GM12878 (cell line): ENCODE measurements around the gene NANOS2. TPM values are rescaled to one million over a fixed set of nuclear protein-coding genes. Genes with fewer than 3 reads are reported as not detected.

ENCODE experiments used
- ATF7 ChIP-seq: fragments of 450-650 bp; IDR thresholded peaks from 2 replicates; pipeline ENCODE4 v1.6.1; 2016; ENCODE audit warnings: low read depth, mild to moderate bottlenecking
- BACH1 ChIP-seq: fragments of 450-650 bp; IDR thresholded peaks from 2 replicates; pipeline ENCODE4 v1.6.1; 2017; ENCODE audit warnings: mild to moderate bottlenecking, borderline replicate concordance
- CREB1 ChIP-seq: IDR thresholded peaks from 2 replicates; pipeline ENCODE4 v1.6.1; 2012; ENCODE audit warnings: low read depth, mild to moderate bottlenecking, inconsistent platforms
- CREM ChIP-seq: IDR thresholded peaks from 2 replicates; pipeline ENCODE4 v1.6.1; 2014; ENCODE audit warnings: antibody characterized with exemption, low read depth
- DPF2 ChIP-seq: fragments of 450-650 bp; IDR thresholded peaks from 2 replicates; pipeline ENCODE4 v1.6.1; 2017; ENCODE audit warnings: mild to moderate bottlenecking
- EP300 ChIP-seq, 2 experiments: fragments of 150-350 bp in 1 of 2; IDR thresholded peaks; 2 replicates each; pipeline ENCODE4 v1.6.1; 2011 to 2012; ENCODE audit warnings: low read depth in 2 of 2, low read length in 2 of 2, borderline replicate concordance in 1 of 2, improper control_type of control experiment in 1 of 2, inconsistent platforms in 1 of 2; ENCODE audit not compliant: control insufficient read depth in 1 of 2
- FOXK2 ChIP-seq: fragments of 450-650 bp; IDR thresholded peaks from 2 replicates; pipeline ENCODE4 v1.6.1; 2017; ENCODE audit warnings: mild to moderate bottlenecking, moderate library complexity
- HDAC6 ChIP-seq: fragments of 200-600 bp; sonication (generic); IDR thresholded peaks from one replicate; pipeline ENCODE4 v1.8.0; 2017; ENCODE audit warnings: antibody characterized with exemption; ENCODE audit not compliant: unreplicated experiment
- IKZF1 ChIP-seq: fragments of 450-650 bp; conservative IDR thresholded peaks from 2 replicates; pipeline ENCODE4 v1.6.1; 2017; ENCODE audit warnings: antibody characterized with exemption, mild to moderate bottlenecking
- KDM1A ChIP-seq: fragments of 200-600 bp; sonication (generic); IDR thresholded peaks from 2 replicates; pipeline ENCODE4 v1.6.1; 2016; ENCODE audit warnings: borderline replicate concordance
- MXI1 ChIP-seq: fragments of 150-350 bp; IDR thresholded peaks from 2 replicates; pipeline ENCODE4 v1.6.1; 2011; ENCODE audit warnings: low read depth, mild to moderate bottlenecking, inconsistent platforms, low read length, improper control_type of control experiment
- NR2F1 ChIP-seq: fragments of 450-650 bp; conservative IDR thresholded peaks from 2 replicates; pipeline ENCODE4 v1.6.1; 2017; ENCODE audit warnings: mild to moderate bottlenecking
- POLR2AphosphoS5 ChIP-seq: IDR thresholded peaks from 2 replicates; pipeline ENCODE4 v1.6.1; 2011; ENCODE audit warnings: mild to moderate bottlenecking, low read length, inconsistent platforms
- RAD51 ChIP-seq: fragments of 450-650 bp; IDR thresholded peaks from 2 replicates; pipeline ENCODE4 v1.6.1; 2016; ENCODE audit warnings: moderate library complexity, mild to moderate bottlenecking, inconsistent platforms
- SMAD1 ChIP-seq: fragments of 450-650 bp; IDR thresholded peaks from 2 replicates; pipeline ENCODE4 v1.6.1; 2018; ENCODE audit warnings: mild to moderate bottlenecking, low read depth; ENCODE audit not compliant: partially characterized antibody
- SMARCA5 ChIP-seq: fragments of 450-650 bp; IDR thresholded peaks from 2 replicates; pipeline ENCODE4 v1.6.1; 2017; ENCODE audit warnings: mild to moderate bottlenecking
- SP1 ChIP-seq: IDR thresholded peaks from one replicate; pipeline ENCODE4 v1.6.1; 2011; ENCODE audit warnings: low read depth, low read length
- SRF ChIP-seq, 2 experiments: IDR thresholded peaks; 2 replicates each; pipeline ENCODE4 v1.6.1; 2011; ENCODE audit warnings: low read depth in 2 of 2, low read length in 2 of 2, mild to moderate bottlenecking in 1 of 2, moderate library complexity in 1 of 2
- STAT1 ChIP-seq: fragments of 450-650 bp; conservative IDR thresholded peaks from 2 replicates; pipeline ENCODE4 v1.6.1; 2014; ENCODE audit warnings: antibody characterized with exemption, mild to moderate bottlenecking
- TAF1 ChIP-seq: IDR thresholded peaks from 2 replicates; pipeline ENCODE4 v1.6.1; 2011; ENCODE audit warnings: mild to moderate bottlenecking, low read depth, low read length, borderline replicate concordance
- TARDBP ChIP-seq: IDR thresholded peaks from 2 replicates; pipeline ENCODE4 v1.6.1; 2016; ENCODE audit warnings: borderline replicate concordance
- TBL1XR1 ChIP-seq: IDR thresholded peaks from 2 replicates; pipeline ENCODE4 v1.6.1; 2012; ENCODE audit warnings: low read depth, low read length, improper control_type of control experiment
- TCF7 ChIP-seq: IDR thresholded peaks from 2 replicates; pipeline ENCODE4 v1.6.1; 2014; ENCODE audit warnings: antibody characterized with exemption, borderline replicate concordance
- ZNF217 ChIP-seq: fragments of 450-650 bp; IDR thresholded peaks from 2 replicates; pipeline ENCODE4 v1.6.1; 2017; ENCODE audit warnings: antibody characterized with exemption, mild to moderate bottlenecking
- polyA plus RNA-seq, 11 experiments: library from polyadenylated mRNA; depleted of rRNA in 4 of 11; unstranded in 6 of 11; stranded (reverse) in 5 of 11; fragments of >200 nt; fragmentation: Nextera tagmentation in 4 of 11; fragmentation: Illumina TruSeq in 1 of 11; extraction: Ambion mirVana in 4 of 11; extraction: Trizol in 1 of 11; gene quantifications; 1 replicate in 1 of 11; 2 replicates in 10 of 11; pipeline versions ENCODE4 v1.2.1 to v1.2.3, GENCODE V29; 2011 to 2016; ENCODE audit warnings: inconsistent platforms in 2 of 11, missing spikeins in 2 of 11, low read depth in 1 of 11
- total RNA-seq, 4 experiments: library from RNA; depleted of rRNA in 3 of 4; stranded (reverse); fragments of >200 nt in 3 of 4; fragmentation: Illumina TruSeq in 1 of 4; extraction: Trizol in 1 of 4; gene quantifications; 2 replicates each; pipeline versions ENCODE4 v1.2.1 to v1.2.3, GENCODE V29; 2013 to 2021
- TF ChIP-seq, protein P1 (sequence below), 3 experiments: IDR thresholded peaks in 2 of 3; conservative IDR thresholded peaks in 1 of 3; 2 replicates each; pipeline ENCODE4 v1.5.1; 2011; ENCODE audit warnings: low read depth in 3 of 3, low read length in 3 of 3, mild to moderate bottlenecking in 3 of 3, control low read depth in 2 of 3, moderate library complexity in 2 of 3, inconsistent platforms in 1 of 3, mixed read lengths in 1 of 3; ENCODE audit not compliant: control insufficient read depth in 2 of 3, insufficient read depth in 1 of 3; ENCODE audit errors: extremely low read depth in 1 of 3
- TF ChIP-seq, protein P2 (sequence below): fragments of 450-650 bp; IDR thresholded peaks from 2 replicates; pipeline ENCODE4 v1.6.1; 2017; ENCODE audit warnings: mild to moderate bottlenecking
- TF ChIP-seq, protein P3 (sequence below): fragments of 450-650 bp; IDR thresholded peaks from 2 replicates; pipeline ENCODE4 v1.6.1; 2016; ENCODE audit warnings: mild to moderate bottlenecking

The NANOS2 gene
- total and polyA plus RNA-seq, 10 of the 15 experiments (the other 5 are each of a cell fraction or from before 2014, with no cell fraction given): not detected

DNA sequence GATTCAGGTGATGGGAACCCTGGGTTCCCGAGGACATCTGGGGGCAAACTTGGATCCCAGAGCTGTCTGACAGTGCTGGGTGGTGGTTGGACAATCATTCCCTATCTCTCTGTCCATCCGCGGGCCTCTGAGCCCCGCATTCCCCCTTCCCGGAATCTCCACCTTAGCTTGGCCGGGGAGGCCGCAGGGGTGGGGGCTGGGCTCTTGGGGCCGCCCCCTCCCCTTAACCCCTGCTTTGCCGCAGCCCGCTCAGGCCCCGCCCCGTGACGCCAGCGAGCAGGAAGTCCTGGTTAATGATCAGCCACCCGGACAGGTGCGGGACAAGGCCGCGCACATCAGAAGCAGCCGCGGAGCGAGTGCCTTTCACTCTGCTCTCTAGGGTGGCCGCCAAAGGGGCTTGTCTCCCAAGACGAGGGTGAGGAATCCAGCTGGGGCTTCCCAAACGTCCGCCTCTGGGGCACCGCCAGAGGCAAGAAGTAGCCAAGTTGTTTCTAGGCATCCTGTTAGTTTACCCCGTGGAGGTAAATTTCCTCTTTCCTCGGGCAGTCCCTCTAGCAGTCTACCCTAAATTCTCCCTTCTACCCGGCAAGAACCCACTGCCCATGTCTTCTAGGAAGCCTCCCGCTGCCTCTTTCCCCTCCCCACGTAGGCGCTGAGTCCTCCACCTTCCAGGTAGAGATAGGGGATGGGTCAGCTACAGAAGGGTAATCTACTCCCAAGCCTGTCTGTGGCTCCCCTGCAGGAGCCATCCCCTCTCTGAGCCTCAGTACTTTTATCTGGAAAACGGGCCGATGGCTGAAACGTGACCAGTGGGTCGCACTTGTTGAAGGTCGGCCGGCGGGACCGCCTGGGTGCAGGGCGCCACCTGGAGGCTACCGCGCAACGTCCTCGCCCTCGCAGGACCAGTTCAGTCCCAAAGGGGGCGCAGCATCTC, 31.7 kb downstream of the NANOS2 start (continued):
- TF ChIP-seq, protein P1, sequence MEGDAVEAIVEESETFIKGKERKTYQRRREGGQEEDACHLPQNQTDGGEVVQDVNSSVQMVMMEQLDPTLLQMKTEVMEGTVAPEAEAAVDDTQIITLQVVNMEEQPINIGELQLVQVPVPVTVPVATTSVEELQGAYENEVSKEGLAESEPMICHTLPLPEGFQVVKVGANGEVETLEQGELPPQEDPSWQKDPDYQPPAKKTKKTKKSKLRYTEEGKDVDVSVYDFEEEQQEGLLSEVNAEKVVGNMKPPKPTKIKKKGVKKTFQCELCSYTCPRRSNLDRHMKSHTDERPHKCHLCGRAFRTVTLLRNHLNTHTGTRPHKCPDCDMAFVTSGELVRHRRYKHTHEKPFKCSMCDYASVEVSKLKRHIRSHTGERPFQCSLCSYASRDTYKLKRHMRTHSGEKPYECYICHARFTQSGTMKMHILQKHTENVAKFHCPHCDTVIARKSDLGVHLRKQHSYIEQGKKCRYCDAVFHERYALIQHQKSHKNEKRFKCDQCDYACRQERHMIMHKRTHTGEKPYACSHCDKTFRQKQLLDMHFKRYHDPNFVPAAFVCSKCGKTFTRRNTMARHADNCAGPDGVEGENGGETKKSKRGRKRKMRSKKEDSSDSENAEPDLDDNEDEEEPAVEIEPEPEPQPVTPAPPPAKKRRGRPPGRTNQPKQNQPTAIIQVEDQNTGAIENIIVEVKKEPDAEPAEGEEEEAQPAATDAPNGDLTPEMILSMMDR (IDR thresholded peaks at IDR 0.05 in 2 of 3, conservative IDR thresholded peaks at IDR 0.05 in 1 of 3; ENCODE audit: control insufficient read depth in 2 of 3, extremely low read depth in 1 of 3, insufficient read depth in 1 of 3, low read depth in 3 of 3, low read length in 3 of 3): peak; percentile 100; a peak in 5 of 6 replicates
- TF ChIP-seq KDM1A: no peak
- TF ChIP-seq SP1: peak; percentile 35
- TF ChIP-seq SMAD1: peak; percentile 74
- TF ChIP-seq STAT1: 0 out of 2 replicates have a peak, but pooled peaks have one; percentile 40
- TF ChIP-seq RAD51: peak; percentile 13; the same call in 1 of the 2 replicates
- TF ChIP-seq, protein P2, sequence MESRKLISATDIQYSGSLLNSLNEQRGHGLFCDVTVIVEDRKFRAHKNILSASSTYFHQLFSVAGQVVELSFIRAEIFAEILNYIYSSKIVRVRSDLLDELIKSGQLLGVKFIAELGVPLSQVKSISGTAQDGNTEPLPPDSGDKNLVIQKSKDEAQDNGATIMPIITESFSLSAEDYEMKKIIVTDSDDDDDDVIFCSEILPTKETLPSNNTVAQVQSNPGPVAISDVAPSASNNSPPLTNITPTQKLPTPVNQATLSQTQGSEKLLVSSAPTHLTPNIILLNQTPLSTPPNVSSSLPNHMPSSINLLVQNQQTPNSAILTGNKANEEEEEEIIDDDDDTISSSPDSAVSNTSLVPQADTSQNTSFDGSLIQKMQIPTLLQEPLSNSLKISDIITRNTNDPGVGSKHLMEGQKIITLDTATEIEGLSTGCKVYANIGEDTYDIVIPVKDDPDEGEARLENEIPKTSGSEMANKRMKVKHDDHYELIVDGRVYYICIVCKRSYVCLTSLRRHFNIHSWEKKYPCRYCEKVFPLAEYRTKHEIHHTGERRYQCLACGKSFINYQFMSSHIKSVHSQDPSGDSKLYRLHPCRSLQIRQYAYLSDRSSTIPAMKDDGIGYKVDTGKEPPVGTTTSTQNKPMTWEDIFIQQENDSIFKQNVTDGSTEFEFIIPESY: peak; percentile 36; the same call in 1 of the 2 replicates
- peak; percentile 81; the same call in 1 of the 2 replicates for TF ChIP-seq ZNF217
- peak; percentile 58; the same call in 1 of the 2 replicates for TF ChIP-seq TAF1
- TF ChIP-seq CREM: peak; percentile 64
- no peak for TF ChIP-seq TCF7
- TF ChIP-seq EP300 (IDR thresholded peaks at IDR 0.05; ENCODE audit: borderline replicate concordance in 1 of 2, control insufficient read depth in 1 of 2, low read depth in 2 of 2, low read length in 2 of 2): peak; percentile 56 to 72; a peak in 3 of 4 replicates
- TF ChIP-seq HDAC6: no peak
- peak; percentile 92 for TF ChIP-seq DPF2
- 0 out of 2 replicates have a peak, but pooled peaks have one; percentile 50 for TF ChIP-seq TBL1XR1
- TF ChIP-seq FOXK2: no peak
- TF ChIP-seq ATF7: peak; percentile 72
- TF ChIP-seq SRF (IDR thresholded peaks at IDR 0.05; ENCODE audit: low read depth in 2 of 2, low read length in 2 of 2): no peak
- peak; percentile 66 for TF ChIP-seq IKZF1
- TF ChIP-seq BACH1: peak; percentile 14
- TF ChIP-seq MXI1: peak; percentile 31
- peak; percentile 69; the same call in 1 of the 2 replicates for TF ChIP-seq CREB1
- TF ChIP-seq SMARCA5: peak; percentile 99
- TF ChIP-seq TARDBP: no peak
- TF ChIP-seq POLR2AphosphoS5: peak; percentile 92
- TF ChIP-seq NR2F1: peak; percentile 39
- TF ChIP-seq, protein P3, sequence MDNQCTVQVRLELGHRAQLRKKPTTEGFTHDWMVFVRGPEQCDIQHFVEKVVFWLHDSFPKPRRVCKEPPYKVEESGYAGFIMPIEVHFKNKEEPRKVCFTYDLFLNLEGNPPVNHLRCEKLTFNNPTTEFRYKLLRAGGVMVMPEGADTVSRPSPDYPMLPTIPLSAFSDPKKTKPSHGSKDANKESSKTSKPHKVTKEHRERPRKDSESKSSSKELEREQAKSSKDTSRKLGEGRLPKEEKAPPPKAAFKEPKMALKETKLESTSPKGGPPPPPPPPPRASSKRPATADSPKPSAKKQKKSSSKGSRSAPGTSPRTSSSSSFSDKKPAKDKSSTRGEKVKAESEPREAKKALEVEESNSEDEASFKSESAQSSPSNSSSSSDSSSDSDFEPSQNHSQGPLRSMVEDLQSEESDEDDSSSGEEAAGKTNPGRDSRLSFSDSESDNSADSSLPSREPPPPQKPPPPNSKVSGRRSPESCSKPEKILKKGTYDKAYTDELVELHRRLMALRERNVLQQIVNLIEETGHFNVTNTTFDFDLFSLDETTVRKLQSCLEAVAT: peak; percentile 94
